HepG2 (cell line): Measurements from ENCODE around the gene LYZL2. TPM values are rescaled to one million over a fixed set of nuclear protein-coding genes. Genes with fewer than 3 reads are reported as not detected.

Source experiments
- ARHGAP35 ChIP-seq: sonication (generic); formaldehyde crosslinking; IDR thresholded peaks from 2 replicates; pipeline ENCODE4 v1.9.0; 2022; ENCODE audit warnings: mild to moderate bottlenecking, inconsistent platforms, moderate library complexity, missing genetic modification reagents, borderline replicate concordance
- ISL2 ChIP-seq: sonication (generic); formaldehyde crosslinking; IDR thresholded peaks from 2 replicates; pipeline ENCODE4 v1.5.0; 2020; ENCODE audit warnings: missing genetic modification reagents
- PATZ1 ChIP-seq: sonication (generic); formaldehyde crosslinking; IDR thresholded peaks from 2 replicates; pipeline ENCODE4 v1.4.0; 2020; ENCODE audit warnings: missing genetic modification reagents
- RARG ChIP-seq: sonication (generic); formaldehyde crosslinking; IDR thresholded peaks from 2 replicates; pipeline ENCODE4 v1.4.0; 2020; ENCODE audit warnings: low read depth, mild to moderate bottlenecking, missing genetic modification reagents
- REPIN1 ChIP-seq: sonication (generic); formaldehyde crosslinking; IDR thresholded peaks from 2 replicates; pipeline ENCODE4 v1.8.0; 2022; ENCODE audit warnings: missing genetic modification reagents, low read depth, mild to moderate bottlenecking, borderline replicate concordance
- SALL1 ChIP-seq: sonication (generic); formaldehyde crosslinking; IDR thresholded peaks from 2 replicates; pipeline ENCODE4 v1.8.0; 2022; ENCODE audit warnings: mild to moderate bottlenecking, missing genetic modification reagents
- SOX13 ChIP-seq, 3 experiments: fragments of 450-650 bp in 1 of 3; sonication (generic) in 1 of 3; formaldehyde crosslinking in 1 of 3; IDR thresholded peaks in 2 of 3; conservative IDR thresholded peaks in 1 of 3; 2 replicates each; pipeline versions ENCODE4 v1.5.0 to v1.6.1; 2016 to 2020; ENCODE audit warnings: antibody characterized with exemption in 1 of 3, mild to moderate bottlenecking in 1 of 3, missing compliant biosample characterization in 1 of 3, missing genetic modification reagents in 1 of 3, moderate library complexity in 1 of 3
- ZBTB2 ChIP-seq: sonication (generic); formaldehyde crosslinking; IDR thresholded peaks from 2 replicates; pipeline ENCODE4 v1.8.0; 2022; ENCODE audit warnings: low read depth, missing genetic modification reagents
- ZBTB7B ChIP-seq: sonication (generic); formaldehyde crosslinking; IDR thresholded peaks from 2 replicates; pipeline ENCODE4 v1.4.0; 2020; ENCODE audit warnings: missing genetic modification reagents
- ZMYM3 ChIP-seq: sonication (generic); formaldehyde crosslinking; IDR thresholded peaks from 2 replicates; pipeline ENCODE4 v1.5.1; 2020; ENCODE audit warnings: mild to moderate bottlenecking, missing genetic modification reagents
- ZNF34 ChIP-seq: sonication (generic); formaldehyde crosslinking; IDR thresholded peaks from 2 replicates; pipeline ENCODE4 v1.4.0; 2020; ENCODE audit warnings: mild to moderate bottlenecking, missing genetic modification reagents, borderline replicate concordance
- ZNF430 ChIP-seq: sonication (generic); formaldehyde crosslinking; IDR thresholded peaks from 2 replicates; pipeline ENCODE4 v1.9.0; 2021; ENCODE audit warnings: mild to moderate bottlenecking, missing genetic modification reagents
- ZNF484 ChIP-seq: sonication (generic); formaldehyde crosslinking; IDR thresholded peaks from 2 replicates; pipeline ENCODE4 v1.5.1; 2020; ENCODE audit warnings: mild to moderate bottlenecking, low read depth, missing genetic modification reagents, borderline replicate concordance
- ZNF563 ChIP-seq: sonication (generic); formaldehyde crosslinking; IDR thresholded peaks from 2 replicates; pipeline ENCODE4 v1.8.0; 2022; ENCODE audit warnings: mild to moderate bottlenecking, moderate library complexity, missing genetic modification reagents
- polyA plus RNA-seq, 8 experiments: library from polyadenylated mRNA; depleted of rRNA in 3 of 8; stranded (reverse) in 7 of 8; unstranded in 1 of 8; fragments of >200 nt; fragmentation: Illumina TruSeq in 4 of 8; extraction: Trizol in 4 of 8; gene quantifications; 2 replicates each; pipeline versions ENCODE4 v1.2.1 to v1.2.3, GENCODE V29; 2011 to 2016; ENCODE audit warnings: low read depth in 4 of 8, missing spikeins in 1 of 8, mixed read lengths in 1 of 8; ENCODE audit not compliant: insufficient read depth in 1 of 8
- total RNA-seq, 5 experiments: library from RNA; depleted of rRNA; stranded (reverse); fragments of >200 nt; fragmentation: Illumina TruSeq; extraction: Trizol; gene quantifications; 2 replicates each; pipeline ENCODE4 v1.2.3, GENCODE V29; 2016; ENCODE audit warnings: low read depth in 1 of 5
- TF ChIP-seq, protein P1 (sequence below): sonication (generic); formaldehyde crosslinking; IDR thresholded peaks from 2 replicates; pipeline ENCODE4 v1.4.0; 2020; ENCODE audit warnings: mild to moderate bottlenecking, missing genetic modification reagents
- TF ChIP-seq, protein P2 (sequence below): IDR thresholded peaks from 2 replicates; pipeline ENCODE4 v1.6.1; 2018; ENCODE audit warnings: missing genetic modification reagents

LYZL2 gene
- total and polyA plus RNA-seq, 2 of the 13 experiments (the other 11 are each of a cell fraction or from before 2014, with no cell fraction given): 0.20 to 0.63 TPM

DNA sequence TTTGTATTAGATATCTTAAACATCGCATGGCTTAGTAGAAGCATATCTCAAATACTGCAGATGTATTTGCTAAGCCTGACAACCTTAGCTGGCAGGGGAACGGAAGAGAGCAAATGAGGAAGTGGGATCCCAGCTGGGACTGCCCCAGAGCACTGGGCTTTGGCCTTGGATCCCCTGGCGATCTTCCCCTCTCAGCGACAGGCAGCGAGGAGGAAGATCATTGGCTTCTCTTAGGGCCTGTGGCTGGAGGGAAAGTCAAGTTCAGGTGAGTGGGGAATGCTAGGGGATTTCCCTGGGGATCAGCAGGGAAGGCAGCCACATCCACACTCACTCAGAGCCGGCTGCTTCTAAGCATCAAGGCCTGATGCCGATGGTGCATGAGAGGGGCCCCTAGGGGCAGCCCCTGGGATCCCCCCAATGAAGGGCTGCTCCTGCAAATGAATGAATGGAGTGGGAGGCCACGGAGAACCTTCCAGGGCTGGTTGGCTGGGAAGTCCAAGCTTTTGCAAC lies 42.0 kb downstream of the LYZL2 start (continued):
- TF ChIP-seq PATZ1 (CRISPR knock-in tag) (peak; percentile 37; the same call in 1 of the 2 replicates), REPIN1 (CRISPR knock-in tag) (peak; percentile 64; the same call in 1 of the 2 replicates), ZBTB2 (no peak), ZNF563 (no peak), ZNF34 (no peak), ISL2 (CRISPR knock-in tag) (0 out of 2 replicates have a peak, but pooled peaks have one; percentile 19), SALL1 (CRISPR knock-in tag) (peak; percentile 89), ZMYM3 (CRISPR knock-in tag) (peak; percentile 55; the same call in 1 of the 2 replicates), ZNF484 (CRISPR knock-in tag) (no peak), ZBTB7B (CRISPR knock-in tag) (no peak), SOX13 (IDR thresholded peaks at IDR 0.05) (no peak), SOX13 (CRISPR knock-in tag; conservative IDR thresholded peaks at IDR 0.05 in 1 of 2, IDR thresholded peaks at IDR 0.05 in 1 of 2) (peak in 1 of 2 experiments; percentile 37; a peak in 1 of 4 replicates), ARHGAP35 (CRISPR knock-in tag) (no peak), RARG (CRISPR knock-in tag) (no peak), ZNF430 (CRISPR knock-in tag) (peak; percentile 82; the same call in 1 of the 2 replicates)
- TF ChIP-seq, protein P1, sequence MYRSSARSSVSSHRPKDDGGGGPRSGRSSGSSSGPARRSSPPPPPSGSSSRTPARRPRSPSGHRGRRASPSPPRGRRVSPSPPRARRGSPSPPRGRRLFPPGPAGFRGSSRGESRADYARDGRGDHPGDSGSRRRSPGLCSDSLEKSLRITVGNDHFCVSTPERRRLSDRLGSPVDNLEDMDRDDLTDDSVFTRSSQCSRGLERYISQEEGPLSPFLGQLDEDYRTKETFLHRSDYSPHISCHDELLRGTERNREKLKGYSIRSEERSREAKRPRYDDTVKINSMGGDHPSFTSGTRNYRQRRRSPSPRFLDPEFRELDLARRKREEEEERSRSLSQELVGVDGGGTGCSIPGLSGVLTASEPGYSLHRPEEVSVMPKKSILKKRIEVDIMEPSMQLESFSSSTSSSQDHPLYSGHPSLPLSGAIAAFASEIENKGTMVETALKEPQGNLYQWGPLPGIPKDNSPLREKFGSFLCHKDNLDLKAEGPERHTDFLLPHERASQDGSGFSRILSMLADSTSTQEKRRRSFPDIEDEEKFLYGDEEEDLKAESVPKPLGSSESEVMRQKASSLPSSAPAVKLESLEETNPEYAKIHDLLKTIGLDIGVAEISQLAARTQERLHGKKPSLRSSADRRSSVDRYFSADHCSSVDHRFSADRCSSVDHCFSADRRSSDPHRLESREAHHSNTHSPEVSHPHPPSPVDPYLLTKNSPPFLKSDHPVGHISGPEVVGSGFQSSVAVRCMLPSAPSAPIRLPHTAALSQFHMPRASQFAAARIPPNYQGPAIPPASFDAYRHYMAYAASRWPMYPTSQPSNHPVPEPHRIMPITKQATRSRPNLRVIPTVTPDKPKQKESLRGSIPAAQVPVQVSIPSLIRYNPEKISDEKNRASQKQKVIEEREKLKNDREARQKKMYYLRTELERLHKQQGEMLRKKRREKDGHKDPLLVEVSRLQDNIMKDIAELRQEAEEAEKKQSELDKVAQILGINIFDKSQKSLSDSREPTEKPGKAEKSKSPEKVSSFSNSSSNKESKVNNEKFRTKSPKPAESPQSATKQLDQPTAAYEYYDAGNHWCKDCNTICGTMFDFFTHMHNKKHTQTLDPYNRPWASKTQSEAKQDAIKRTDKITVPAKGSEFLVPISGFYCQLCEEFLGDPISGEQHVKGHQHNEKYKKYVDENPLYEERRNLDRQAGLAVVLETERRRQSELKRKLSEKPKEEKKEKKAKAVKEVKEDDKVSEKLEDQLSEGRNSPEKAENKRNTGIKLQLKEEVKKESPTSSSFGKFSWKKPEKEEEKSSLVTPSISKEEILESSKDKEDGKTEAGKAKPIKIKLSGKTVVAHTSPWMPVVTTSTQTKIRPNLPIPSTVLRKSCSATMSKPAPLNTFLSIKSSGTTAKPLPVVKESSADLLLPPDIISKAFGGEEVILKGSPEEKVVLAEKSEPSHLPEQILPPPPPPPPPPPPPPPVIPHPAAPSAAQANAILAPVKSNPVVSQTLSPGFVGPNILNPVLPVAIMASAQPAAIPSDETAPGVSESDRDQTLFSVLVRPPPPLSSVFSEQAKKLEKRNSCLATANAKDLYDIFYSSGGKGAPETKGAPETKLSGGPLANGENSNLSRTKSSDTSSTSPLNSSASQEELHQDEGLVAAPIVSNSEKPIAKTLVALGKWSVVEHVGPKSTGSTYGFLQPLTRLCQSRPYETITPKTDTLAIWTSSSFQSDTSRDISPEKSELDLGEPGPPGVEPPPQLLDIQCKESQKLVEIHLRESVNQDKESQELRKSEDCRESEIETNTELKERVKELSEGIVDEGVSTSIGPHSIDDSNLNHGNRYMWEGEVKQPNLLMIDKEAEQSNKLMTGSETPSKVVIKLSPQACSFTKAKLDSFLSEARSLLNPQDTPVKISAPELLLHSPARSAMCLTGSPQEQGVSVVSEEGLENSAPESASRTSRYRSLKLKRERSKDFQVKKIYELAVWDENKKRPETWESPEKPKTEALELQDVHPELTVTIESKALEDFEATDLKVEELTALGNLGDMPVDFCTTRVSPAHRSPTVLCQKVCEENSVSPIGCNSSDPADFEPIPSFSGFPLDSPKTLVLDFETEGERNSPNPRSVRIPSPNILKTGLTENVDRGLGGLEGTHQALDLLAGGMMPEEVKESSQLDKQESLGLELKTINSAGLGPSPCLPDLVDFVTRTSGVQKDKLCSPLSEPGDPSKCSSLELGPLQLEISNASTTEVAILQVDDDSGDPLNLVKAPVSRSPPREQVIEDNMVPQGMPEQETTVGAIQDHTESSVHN (CRISPR knock-in tag): no peak
- TF ChIP-seq, protein P2, sequence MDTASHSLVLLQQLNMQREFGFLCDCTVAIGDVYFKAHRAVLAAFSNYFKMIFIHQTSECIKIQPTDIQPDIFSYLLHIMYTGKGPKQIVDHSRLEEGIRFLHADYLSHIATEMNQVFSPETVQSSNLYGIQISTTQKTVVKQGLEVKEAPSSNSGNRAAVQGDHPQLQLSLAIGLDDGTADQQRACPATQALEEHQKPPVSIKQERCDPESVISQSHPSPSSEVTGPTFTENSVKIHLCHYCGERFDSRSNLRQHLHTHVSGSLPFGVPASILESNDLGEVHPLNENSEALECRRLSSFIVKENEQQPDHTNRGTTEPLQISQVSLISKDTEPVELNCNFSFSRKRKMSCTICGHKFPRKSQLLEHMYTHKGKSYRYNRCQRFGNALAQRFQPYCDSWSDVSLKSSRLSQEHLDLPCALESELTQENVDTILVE (CRISPR knock-in tag): no peak
